ENCODE measurements around the gene CRAMP1. TPM values are rescaled to one million over a fixed set of nuclear protein-coding genes. Genes with fewer than 3 reads are reported as not detected.

CRAMP1 gene
- total RNA-seq, 1 experiment from 2014 or later: 28.8 TPM

DNA sequence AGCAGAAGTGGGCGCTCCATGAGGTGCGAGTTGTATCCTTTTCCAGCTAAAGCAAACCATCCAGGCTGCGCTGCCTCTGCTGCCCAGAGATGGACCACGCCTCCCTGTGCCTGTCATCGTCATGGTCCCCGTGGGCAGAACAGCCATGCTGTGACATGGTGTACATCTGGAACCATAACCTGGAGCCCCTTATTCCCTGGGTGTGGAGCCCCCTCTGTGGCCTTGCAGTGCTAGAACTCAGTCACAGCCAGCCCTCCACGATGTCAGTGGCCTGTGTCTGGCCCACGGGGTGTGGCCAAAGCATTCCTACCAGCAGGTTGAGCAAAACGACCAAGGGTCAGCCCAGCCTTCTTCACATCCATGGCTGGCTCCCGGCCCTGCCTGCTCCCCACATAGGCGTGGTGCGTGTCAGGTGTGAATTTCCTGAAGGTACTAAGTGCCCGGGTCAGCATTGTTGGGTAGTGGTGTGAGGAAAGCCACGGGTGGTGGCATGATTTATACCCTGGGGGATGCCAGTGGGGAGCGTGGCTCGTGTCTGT, 43.2 kb downstream of the CRAMP1 start:
- no TSS peak for BruUV-seq (replicated peaks)
- ChIA-PET CTCF (no interaction called here), POLR2A (interaction anchor here (0.5 kb wide), 1 partner anchor 23 kb away, joined by 12 read pairs; the partner anchor contains the start of gene JPT2)
- Histone ChIP-seq H3K27ac (ENCODE audit: low read length) (no peak overlapping the region), H3K36me3 (ENCODE audit: control insufficient read depth, insufficient read depth, low read length) (0 out of 2 replicates have a peak, but pooled peaks cover 4% of the 10 kb centered on the region), H3K4me3 (ENCODE audit: low read depth in 2 of 2, low read length in 2 of 2) (no peak overlapping the region), H3K27me3 (ENCODE audit: control insufficient read depth, insufficient read depth, low read length) (no peaks in the 10 kb centered on the region), H3K4me1 (ENCODE audit: control insufficient read depth, insufficient read depth, low read length) (no peaks in the 10 kb centered on the region), H3K9me3 (ENCODE audit: control insufficient read depth, insufficient read depth, low read depth, low read length) (no peaks in the 10 kb centered on the region)
- ATAC-seq: no peak
- no peak for DNase-seq (ENCODE audit: low read depth, low spot score)
- intact Hi-C loops (cut with micrococcal nuclease; ENCODE audit: unreplicated experiment) (no loop called here), in situ Hi-C loops (cut with HindIII; ENCODE audit: low pct_unique_long_range_greater_than_20kb, low sequenced_read_pairs) (no loop called here)
- TF ChIP-seq, protein P1, sequence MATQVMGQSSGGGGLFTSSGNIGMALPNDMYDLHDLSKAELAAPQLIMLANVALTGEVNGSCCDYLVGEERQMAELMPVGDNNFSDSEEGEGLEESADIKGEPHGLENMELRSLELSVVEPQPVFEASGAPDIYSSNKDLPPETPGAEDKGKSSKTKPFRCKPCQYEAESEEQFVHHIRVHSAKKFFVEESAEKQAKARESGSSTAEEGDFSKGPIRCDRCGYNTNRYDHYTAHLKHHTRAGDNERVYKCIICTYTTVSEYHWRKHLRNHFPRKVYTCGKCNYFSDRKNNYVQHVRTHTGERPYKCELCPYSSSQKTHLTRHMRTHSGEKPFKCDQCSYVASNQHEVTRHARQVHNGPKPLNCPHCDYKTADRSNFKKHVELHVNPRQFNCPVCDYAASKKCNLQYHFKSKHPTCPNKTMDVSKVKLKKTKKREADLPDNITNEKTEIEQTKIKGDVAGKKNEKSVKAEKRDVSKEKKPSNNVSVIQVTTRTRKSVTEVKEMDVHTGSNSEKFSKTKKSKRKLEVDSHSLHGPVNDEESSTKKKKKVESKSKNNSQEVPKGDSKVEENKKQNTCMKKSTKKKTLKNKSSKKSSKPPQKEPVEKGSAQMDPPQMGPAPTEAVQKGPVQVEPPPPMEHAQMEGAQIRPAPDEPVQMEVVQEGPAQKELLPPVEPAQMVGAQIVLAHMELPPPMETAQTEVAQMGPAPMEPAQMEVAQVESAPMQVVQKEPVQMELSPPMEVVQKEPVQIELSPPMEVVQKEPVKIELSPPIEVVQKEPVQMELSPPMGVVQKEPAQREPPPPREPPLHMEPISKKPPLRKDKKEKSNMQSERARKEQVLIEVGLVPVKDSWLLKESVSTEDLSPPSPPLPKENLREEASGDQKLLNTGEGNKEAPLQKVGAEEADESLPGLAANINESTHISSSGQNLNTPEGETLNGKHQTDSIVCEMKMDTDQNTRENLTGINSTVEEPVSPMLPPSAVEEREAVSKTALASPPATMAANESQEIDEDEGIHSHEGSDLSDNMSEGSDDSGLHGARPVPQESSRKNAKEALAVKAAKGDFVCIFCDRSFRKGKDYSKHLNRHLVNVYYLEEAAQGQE (IDR thresholded peaks at IDR 0.05; ENCODE audit: insufficient read depth in 1 of 2, low read depth in 2 of 2, low read length in 1 of 2): no peak
- TF ChIP-seq SIN3A (IDR thresholded peaks at IDR 0.05; ENCODE audit: borderline replicate concordance, insufficient read depth, low read depth, low read length): no peak
- TF ChIP-seq TCF7L2 (IDR thresholded peaks at IDR 0.05; ENCODE audit: low read depth, low read length): no peak
- TF ChIP-seq POLR2AphosphoS5 (IDR thresholded peaks at IDR 0.05; ENCODE audit: low read depth, low read length): no peak
- TF ChIP-seq, protein P2, sequence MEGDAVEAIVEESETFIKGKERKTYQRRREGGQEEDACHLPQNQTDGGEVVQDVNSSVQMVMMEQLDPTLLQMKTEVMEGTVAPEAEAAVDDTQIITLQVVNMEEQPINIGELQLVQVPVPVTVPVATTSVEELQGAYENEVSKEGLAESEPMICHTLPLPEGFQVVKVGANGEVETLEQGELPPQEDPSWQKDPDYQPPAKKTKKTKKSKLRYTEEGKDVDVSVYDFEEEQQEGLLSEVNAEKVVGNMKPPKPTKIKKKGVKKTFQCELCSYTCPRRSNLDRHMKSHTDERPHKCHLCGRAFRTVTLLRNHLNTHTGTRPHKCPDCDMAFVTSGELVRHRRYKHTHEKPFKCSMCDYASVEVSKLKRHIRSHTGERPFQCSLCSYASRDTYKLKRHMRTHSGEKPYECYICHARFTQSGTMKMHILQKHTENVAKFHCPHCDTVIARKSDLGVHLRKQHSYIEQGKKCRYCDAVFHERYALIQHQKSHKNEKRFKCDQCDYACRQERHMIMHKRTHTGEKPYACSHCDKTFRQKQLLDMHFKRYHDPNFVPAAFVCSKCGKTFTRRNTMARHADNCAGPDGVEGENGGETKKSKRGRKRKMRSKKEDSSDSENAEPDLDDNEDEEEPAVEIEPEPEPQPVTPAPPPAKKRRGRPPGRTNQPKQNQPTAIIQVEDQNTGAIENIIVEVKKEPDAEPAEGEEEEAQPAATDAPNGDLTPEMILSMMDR (IDR thresholded peaks at IDR 0.05): no peak

DNA sequence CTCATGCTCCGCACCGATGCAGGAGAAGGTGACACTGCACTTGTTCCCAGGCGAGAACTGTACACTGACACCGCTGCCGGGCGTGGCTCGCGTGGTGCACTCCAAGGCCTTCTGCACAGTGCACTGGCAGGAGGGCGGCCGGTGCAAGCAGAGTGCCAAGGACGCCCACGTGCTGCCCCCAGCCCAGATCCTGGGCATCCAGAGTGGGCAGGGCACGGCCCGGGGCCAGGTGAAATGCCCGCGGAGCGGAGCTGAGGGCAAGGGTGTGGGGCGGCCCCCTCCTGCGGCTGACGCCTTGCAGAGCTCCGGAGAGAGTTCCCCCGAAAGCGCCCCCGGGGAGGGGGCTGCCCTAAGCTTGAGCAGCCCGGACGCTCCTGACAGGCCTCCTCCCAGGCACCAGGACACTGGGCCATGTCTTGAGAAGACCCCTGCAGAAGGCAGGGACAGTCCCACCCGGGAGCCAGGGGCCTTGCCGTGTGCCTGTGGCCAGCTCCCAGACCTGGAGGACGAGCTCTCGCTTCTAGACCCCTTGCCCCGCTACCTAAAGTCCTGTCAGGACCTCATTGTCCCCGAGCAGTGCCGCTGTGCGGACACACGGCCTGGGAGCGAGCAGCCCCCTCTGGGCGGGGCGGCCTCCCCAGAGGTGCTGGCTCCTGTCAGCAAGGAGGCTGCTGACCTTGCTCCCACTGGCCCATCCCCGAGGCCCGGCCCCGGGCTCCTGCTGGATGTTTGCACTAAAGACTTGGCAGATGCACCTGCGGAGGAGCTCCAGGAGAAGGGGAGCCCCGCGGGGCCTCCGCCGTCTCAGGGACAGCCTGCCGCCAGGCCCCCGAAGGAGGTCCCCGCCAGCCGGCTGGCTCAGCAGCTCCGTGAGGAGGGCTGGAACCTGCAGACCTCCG, 44.0 kb downstream of the CRAMP1 start:
- ATAC-seq (no peak), DNase-seq (ENCODE audit: low read depth, low spot score) (no peak)
- Histone ChIP-seq H3K4me3 (ENCODE audit: low read depth in 2 of 2, low read length in 2 of 2) (no peak overlapping the region), H3K36me3 (ENCODE audit: control insufficient read depth, insufficient read depth, low read length) (0 out of 2 replicates have a peak, but pooled peaks cover 4% of the 10 kb centered on the region), H3K27me3 (ENCODE audit: control insufficient read depth, insufficient read depth, low read length) (no peaks in the 10 kb centered on the region), H3K27ac (ENCODE audit: low read length) (no peak overlapping the region), H3K9me3 (ENCODE audit: control insufficient read depth, insufficient read depth, low read depth, low read length) (no peaks in the 10 kb centered on the region), H3K4me1 (ENCODE audit: control insufficient read depth, insufficient read depth, low read length) (no peaks in the 10 kb centered on the region)
- intact Hi-C loops (cut with micrococcal nuclease; ENCODE audit: unreplicated experiment): no loop called here
- no TSS peak for BruUV-seq (replicated peaks)
- in situ Hi-C loops (cut with HindIII; ENCODE audit: low pct_unique_long_range_greater_than_20kb, low sequenced_read_pairs): no loop called here
- TF ChIP-seq POLR2AphosphoS5 (IDR thresholded peaks at IDR 0.05; ENCODE audit: low read depth, low read length) (no peak), TCF7L2 (IDR thresholded peaks at IDR 0.05; ENCODE audit: low read depth, low read length) (no peak), SIN3A (IDR thresholded peaks at IDR 0.05; ENCODE audit: borderline replicate concordance, insufficient read depth, low read depth, low read length) (no peak)
- TF ChIP-seq, protein P2 (IDR thresholded peaks at IDR 0.05): no peak
- TF ChIP-seq, protein P1 (IDR thresholded peaks at IDR 0.05; ENCODE audit: insufficient read depth in 1 of 2, low read depth in 2 of 2, low read length in 1 of 2): no peak
- POLR2A ChIA-PET: no interaction called here
- CTCF ChIA-PET: no interaction called here
